ENCODE results near the gene ANKFN1.

ANKFN1 gene

DNA sequence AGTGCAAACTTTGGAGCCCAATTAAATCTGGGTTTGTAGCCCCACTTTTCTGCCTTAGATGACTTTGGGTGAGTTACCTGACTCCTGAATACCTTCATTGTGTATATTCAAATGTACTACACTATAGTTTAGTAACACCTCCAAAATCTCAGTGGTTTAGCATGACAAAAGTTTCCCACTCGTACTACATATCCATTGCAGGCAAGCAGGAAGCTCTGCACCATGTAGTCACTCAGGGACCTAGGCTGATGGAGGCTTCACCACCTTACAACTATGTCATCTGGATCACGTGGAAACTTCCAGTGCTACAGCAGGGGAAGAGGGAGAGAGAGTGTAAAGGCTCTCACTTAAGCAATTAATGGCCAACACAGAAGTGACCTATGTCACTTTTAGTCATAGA lies 14.2 kb downstream of the ANKFN1 start:
- Mint-ChIP-seq H3K27ac (no peak overlapping the region), H3K9me3 (no peaks in the 10 kb centered on the region), H3K4me1 (no peaks in the 10 kb centered on the region), H3K4me3 (no peak overlapping the region), H3K27me3 (no peaks in the 10 kb centered on the region), H3K36me3 (no peaks in the 10 kb centered on the region)
- peak; percentile 13 for ATAC-seq

DNA sequence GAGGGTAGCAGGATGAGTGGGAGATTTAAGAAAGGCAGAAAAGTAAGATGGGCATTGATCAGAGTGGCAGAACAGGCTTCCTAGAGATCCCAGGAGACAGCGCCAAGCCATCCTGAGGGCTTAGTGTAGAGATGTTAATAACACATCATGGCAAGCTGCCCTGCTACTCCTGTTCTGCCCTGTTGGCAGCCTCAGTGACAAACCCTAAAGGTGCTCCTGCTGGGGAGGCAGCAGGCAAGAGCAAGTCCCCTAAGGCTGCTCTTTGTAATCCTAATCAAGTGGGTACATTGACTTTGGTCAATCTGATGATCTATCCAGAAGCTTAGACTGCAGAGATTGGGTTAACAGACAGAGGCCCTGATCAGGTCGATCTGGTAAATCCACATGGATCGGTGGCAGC lies 16.3 kb downstream of the ANKFN1 start:
- Mint-ChIP-seq H3K36me3 (no peaks in the 10 kb centered on the region), H3K4me3 (no peak overlapping the region), H3K4me1 (no peaks in the 10 kb centered on the region), H3K9me3 (no peaks in the 10 kb centered on the region), H3K27ac (no peak overlapping the region), H3K27me3 (no peaks in the 10 kb centered on the region)
- ATAC-seq: no peak

GRCh38 chr17:56171186-56171959 lies 18.1 kb downstream of the ANKFN1 start:
- no peak for ATAC-seq
- no peaks in the 10 kb centered on the region for H3K36me3 Mint-ChIP-seq
- H3K27ac Mint-ChIP-seq: no peak overlapping the region
- no peak overlapping the region for H3K4me3 Mint-ChIP-seq
- no peaks in the 10 kb centered on the region for H3K9me3 Mint-ChIP-seq
- no peaks in the 10 kb centered on the region for H3K27me3 Mint-ChIP-seq
- no peaks in the 10 kb centered on the region for H3K4me1 Mint-ChIP-seq

DNA sequence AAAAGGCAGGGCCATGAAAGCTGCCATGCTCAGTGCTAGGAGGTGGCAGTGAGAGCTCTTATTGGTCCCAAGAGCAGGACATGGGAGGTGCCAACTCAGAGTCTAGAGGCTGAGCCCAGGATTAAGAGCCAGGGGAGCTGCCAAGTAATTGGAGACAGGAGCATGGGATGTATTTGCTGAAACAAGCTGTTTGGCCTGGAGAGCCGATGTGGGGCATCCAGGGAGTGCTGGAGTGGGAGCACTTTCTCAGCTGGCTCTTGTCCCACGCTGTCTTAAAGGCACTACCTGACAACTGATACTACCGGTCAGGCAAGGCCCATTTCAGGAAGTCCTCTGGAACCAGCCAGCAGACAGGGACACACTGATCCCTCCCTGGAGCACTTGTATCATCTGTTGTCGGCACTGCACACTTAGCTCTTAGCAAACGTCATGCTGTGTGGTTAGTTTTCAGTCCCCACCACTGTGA lies 19.3 kb downstream of the ANKFN1 start:
- no peaks in the 10 kb centered on the region for H3K27me3 Mint-ChIP-seq
- no peaks in the 10 kb centered on the region for H3K4me1 Mint-ChIP-seq
- H3K9me3 Mint-ChIP-seq: no peaks in the 10 kb centered on the region
- ATAC-seq: no peak
- H3K36me3 Mint-ChIP-seq: no peaks in the 10 kb centered on the region
- H3K4me3 Mint-ChIP-seq: no peak overlapping the region
- no peak overlapping the region for H3K27ac Mint-ChIP-seq

GRCh38 chr17:56173026-56173425 lies 19.8 kb downstream of the ANKFN1 start:
- H3K36me3 Mint-ChIP-seq: no peaks in the 10 kb centered on the region
- no peaks in the 10 kb centered on the region for H3K9me3 Mint-ChIP-seq
- no peak for ATAC-seq
- no peak overlapping the region for H3K4me3 Mint-ChIP-seq
- H3K4me1 Mint-ChIP-seq: no peaks in the 10 kb centered on the region
- H3K27me3 Mint-ChIP-seq: no peaks in the 10 kb centered on the region
- H3K27ac Mint-ChIP-seq: no peak overlapping the region

GRCh38 chr17:56173958-56174835 lies 20.9 kb downstream of the ANKFN1 start:
- no peak for ATAC-seq
- no peaks in the 10 kb centered on the region for H3K36me3 Mint-ChIP-seq
- H3K9me3 Mint-ChIP-seq: no peaks in the 10 kb centered on the region
- H3K27ac Mint-ChIP-seq: no peak overlapping the region
- H3K27me3 Mint-ChIP-seq: no peaks in the 10 kb centered on the region
- no peaks in the 10 kb centered on the region for H3K4me1 Mint-ChIP-seq
- no peak overlapping the region for H3K4me3 Mint-ChIP-seq

DNA sequence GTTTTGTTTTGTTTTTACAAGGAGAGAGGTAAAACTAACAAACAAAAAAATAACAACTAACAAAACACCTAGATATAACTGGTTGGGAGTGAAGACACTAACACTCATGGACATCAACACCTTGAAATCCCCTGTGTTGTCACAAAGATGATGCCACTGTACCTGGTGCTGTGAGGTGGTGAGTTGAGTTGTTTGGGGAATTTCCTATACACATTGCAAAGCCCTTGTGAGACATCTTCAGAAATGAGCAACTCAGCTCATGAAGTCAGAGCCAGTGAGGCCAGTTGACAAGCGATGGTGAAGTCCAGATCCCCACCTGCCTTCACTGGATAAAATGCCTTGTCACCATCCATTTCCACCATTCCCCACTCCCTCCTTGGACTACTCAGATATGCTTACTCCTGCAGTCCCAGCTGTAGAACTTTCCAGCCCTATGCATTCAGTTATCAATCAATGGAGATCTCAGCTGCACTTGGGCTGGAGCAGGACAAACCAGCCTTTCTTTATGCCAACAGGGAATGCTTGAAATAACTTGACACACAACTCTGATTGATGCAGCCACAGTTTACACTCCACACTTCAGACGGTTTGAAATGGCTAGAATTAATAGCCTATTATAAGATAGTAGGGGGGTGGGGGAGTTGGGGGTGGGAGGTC lies 22.2 kb downstream of the ANKFN1 start:
- no peak overlapping the region for H3K27ac Mint-ChIP-seq
- H3K9me3 Mint-ChIP-seq: no peaks in the 10 kb centered on the region
- no peak overlapping the region for H3K4me3 Mint-ChIP-seq
- no peak for ATAC-seq
- H3K27me3 Mint-ChIP-seq: no peaks in the 10 kb centered on the region
- H3K36me3 Mint-ChIP-seq: no peaks in the 10 kb centered on the region
- no peaks in the 10 kb centered on the region for H3K4me1 Mint-ChIP-seq

DNA sequence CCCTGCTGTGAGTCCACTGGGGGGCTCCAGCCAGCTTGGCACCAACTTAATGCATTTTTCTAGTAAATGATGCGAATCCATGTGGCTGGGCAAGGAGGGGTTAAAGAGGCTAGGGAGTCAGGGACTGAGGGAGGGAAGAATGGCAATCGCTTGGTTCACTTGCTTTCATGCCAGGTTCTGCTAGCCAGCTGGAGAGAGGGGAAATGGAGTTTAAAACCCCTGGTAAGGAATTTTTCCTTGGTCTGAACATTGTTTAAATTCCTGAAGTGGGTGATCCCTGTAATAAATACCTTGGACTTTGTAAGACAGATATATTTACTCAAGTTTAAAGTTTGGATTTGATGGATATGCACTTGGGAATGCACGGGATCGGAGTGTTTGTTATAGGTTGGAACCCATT lies 22.8 kb downstream of the ANKFN1 start:
- Mint-ChIP-seq H3K36me3 (no peaks in the 10 kb centered on the region), H3K27me3 (no peaks in the 10 kb centered on the region), H3K27ac (no peak overlapping the region), H3K9me3 (no peaks in the 10 kb centered on the region), H3K4me1 (no peaks in the 10 kb centered on the region), H3K4me3 (no peak overlapping the region)
- no peak for ATAC-seq

- no peaks in the 10 kb centered on the region for H3K36me3 Mint-ChIP-seq
- ATAC-seq: no peak
- H3K4me1 Mint-ChIP-seq: no peaks in the 10 kb centered on the region
- H3K27me3 Mint-ChIP-seq: no peaks in the 10 kb centered on the region
- H3K9me3 Mint-ChIP-seq: no peaks in the 10 kb centered on the region
- no peak overlapping the region for H3K27ac Mint-ChIP-seq
- H3K4me3 Mint-ChIP-seq: no peak overlapping the region
These were observed 24.1 kb downstream of the ANKFN1 start for GRCh38 chr17:56177361-56177760.

GRCh38 chr17:56178203-56178602 lies 24.9 kb downstream of the ANKFN1 start:
- Mint-ChIP-seq H3K9me3 (no peaks in the 10 kb centered on the region), H3K27ac (no peak overlapping the region), H3K27me3 (no peaks in the 10 kb centered on the region), H3K4me1 (no peaks in the 10 kb centered on the region), H3K4me3 (no peak overlapping the region), H3K36me3 (no peaks in the 10 kb centered on the region)
- no peak for ATAC-seq

DNA sequence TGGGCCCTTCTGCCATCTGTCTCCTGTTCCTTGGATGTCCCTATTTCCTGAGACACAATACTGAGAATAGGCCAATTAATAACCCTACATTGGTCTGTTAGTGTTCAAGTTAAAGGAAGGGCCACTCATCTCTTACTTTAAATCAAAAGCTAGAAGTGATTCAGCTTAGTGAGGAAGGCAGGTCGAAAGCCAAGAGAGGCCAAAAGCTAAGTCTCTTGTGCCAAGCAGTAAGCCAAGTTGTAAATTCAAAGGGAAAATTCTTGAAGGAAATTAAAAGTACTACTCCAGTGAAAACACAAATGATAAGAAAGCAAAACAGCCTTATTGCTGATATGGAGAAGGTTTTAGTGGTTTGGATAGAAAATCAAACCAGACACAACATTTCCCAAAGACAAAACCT lies 28.8 kb downstream of the ANKFN1 start:
- Mint-ChIP-seq H3K27me3 (no peaks in the 10 kb centered on the region), H3K36me3 (no peaks in the 10 kb centered on the region), H3K9me3 (no peaks in the 10 kb centered on the region), H3K4me3 (no peak overlapping the region), H3K4me1 (no peaks in the 10 kb centered on the region), H3K27ac (no peak overlapping the region)
- ATAC-seq: no peak

DNA sequence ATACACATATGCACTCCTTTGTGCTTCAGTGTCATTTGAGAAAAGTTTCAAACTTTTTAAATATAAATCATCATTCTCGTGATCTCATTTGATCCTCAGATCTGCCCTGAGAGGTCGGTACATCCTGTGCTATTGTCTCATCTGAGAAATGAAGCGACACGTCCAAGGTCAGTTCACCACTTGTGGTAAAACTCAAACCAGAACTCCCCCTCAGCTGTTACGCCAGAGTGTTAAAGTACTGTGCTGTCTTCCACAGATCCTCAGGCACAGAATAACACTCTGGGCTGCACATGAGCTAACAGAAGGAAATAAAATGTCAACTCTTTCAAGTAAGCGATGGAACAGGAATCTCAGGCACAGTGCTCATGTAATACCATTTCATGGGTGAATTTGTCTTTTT lies 31.4 kb downstream of the ANKFN1 start:
- Mint-ChIP-seq H3K4me1 (no peaks in the 10 kb centered on the region), H3K4me3 (no peak overlapping the region), H3K27ac (no peak overlapping the region), H3K9me3 (no peaks in the 10 kb centered on the region), H3K27me3 (no peaks in the 10 kb centered on the region), H3K36me3 (no peaks in the 10 kb centered on the region)
- no peak for ATAC-seq

DNA sequence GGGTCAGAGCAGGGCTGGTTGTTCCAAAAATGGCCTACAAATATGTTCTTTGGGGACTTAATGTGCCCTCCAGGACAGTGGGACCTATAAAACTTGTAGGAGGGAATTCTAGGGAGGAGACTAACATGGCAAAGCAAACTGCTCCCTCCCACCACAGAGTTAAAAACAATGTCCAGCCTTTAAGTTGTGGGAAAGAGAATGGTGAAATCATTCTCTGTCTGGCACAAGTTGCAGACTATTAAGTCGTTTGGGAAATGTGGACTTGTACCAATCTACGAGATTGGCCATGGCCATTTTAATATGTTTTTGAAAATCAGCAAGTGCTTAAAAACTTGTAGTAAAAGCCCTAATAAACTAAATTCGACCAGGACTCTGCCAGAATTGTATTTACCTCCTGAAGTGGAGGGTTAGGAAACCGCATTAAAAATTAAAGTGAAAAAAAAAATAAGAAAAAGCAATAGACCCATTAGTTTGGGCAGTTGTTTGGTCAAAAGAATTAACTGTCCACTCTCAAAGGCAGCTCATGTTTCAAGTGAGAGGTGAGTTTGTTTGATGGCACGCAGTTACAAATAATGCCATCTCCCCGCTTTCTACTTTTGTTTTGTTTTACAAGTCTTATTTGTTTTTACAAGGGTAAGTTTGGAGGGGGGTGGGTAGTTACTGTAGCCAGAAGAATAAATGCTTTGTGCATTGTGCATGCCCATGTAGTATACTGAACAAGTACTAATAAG lies 32.4 kb downstream of the ANKFN1 start:
- Mint-ChIP-seq H3K9me3 (no peaks in the 10 kb centered on the region), H3K4me3 (no peak overlapping the region), H3K36me3 (no peaks in the 10 kb centered on the region), H3K4me1 (no peaks in the 10 kb centered on the region), H3K27me3 (no peaks in the 10 kb centered on the region), H3K27ac (no peak overlapping the region)
- no peak for ATAC-seq

GRCh38 chr17:56186222-56186786 lies 33.0 kb downstream of the ANKFN1 start:
- H3K36me3 Mint-ChIP-seq: no peaks in the 10 kb centered on the region

DNA sequence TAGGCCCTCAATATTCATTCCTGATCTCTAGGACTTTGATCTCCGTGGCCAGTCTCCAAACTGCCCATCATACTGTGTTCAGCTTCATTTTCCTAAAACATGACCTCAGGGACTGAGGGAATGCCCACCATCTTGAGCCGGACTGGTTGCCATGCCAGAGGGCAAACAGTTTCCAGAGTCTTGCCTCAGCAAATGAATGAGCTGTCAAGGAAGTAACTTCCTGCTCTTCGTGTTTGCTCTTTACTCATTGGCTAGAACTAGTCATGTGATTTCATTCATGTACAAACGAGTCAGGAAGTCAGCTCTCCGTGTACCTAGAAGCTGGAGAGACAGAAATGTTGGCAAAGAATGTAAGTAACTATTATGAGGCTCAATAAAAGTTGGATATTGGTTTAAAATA lies 50.2 kb downstream of the ANKFN1 start:
- no peak for ATAC-seq
- Mint-ChIP-seq H3K27ac (no peak overlapping the region), H3K9me3 (peaks cover 3% of the 10 kb centered on the region), H3K4me3 (no peak overlapping the region), H3K27me3 (no peaks in the 10 kb centered on the region), H3K4me1 (no peaks in the 10 kb centered on the region), H3K36me3 (no peaks in the 10 kb centered on the region)

More at GRCh38 chr17:56186222-56186786, 33.0 kb downstream of the ANKFN1 start:
- H3K4me3 Mint-ChIP-seq: no peak overlapping the region
- H3K4me1 Mint-ChIP-seq: no peaks in the 10 kb centered on the region
- H3K9me3 Mint-ChIP-seq: no peaks in the 10 kb centered on the region
- no peak overlapping the region for H3K27ac Mint-ChIP-seq
- no peak for ATAC-seq
- no peaks in the 10 kb centered on the region for H3K27me3 Mint-ChIP-seq
